NCI-H2171 (cell line): ENCODE data around the gene PELI2.

ENCODE experiments used
- DNase-seq: peaks from one replicate; lab custom pipeline; 2025; lab: John Stamatoyannopoulos, UW

Gene PELI2

GRCh38 chr14:56244138-56244789, 126.1 kb downstream of the PELI2 start:
- DNase-seq, result no peak

- DNase-seq, result no peak
Observed at GRCh38 chr14:56247495-56248200, 129.4 kb downstream of the PELI2 start.

DNA sequence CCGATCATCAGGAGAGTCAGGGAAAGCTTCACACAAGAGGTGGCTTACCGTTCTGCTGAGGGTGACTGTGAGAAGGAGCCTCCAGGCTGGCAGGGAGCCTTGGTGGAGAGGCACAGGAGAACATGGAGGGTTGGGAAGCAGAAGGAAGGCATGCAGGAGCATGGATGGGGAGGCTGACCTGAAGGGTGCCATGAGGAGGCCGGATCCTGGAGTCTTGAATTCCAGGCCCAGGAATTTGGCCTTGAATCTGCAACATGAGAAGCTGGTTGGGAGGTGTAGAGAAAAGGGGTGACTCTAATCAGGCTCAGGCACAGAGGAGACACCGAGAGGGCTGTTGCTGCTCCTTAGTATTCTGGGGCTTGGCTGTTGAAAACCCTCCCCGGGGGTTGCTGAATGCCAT, 130.2 kb downstream of the PELI2 start:
- no peak for DNase-seq

DNA sequence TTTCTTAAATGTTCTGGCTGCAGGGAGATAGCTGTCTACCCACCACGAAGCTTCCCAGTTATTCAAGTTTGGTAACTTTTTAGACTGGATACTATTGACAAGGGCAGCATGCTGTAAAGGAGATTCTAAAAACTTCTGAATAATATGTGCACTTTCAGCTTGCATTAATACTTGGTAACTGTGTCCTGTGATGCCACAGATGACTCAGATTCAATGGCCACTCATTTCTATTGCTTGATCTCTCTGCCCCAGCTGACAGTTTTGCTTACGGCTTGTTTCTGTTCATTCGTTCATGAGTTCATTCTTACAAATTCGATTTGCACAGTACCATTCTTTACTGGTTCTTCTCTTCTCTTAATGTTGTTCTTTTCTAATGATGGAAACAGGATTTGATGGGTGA, 142.8 kb downstream of the PELI2 start:
- DNase-seq, result no peak

DNA sequence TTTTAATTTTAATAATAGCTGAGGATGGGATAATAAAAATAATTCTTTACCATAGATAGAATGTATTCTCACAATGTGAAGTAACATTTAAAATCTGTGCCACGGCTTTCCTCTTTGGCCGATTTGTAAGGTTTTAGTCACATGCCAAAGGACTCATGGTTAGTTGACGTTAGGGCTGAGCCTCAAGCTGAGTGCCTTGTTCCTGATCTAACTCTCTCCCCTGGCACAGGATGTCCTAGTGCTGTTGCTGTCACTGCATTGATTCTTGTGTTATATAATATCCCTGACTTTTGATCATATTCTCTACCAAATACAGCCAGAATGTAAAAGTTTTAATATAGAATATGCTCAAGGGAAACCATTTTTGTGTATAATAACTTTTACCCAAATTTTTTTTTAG, 144.3 kb downstream of the PELI2 start:
- no peak for DNase-seq

DNA sequence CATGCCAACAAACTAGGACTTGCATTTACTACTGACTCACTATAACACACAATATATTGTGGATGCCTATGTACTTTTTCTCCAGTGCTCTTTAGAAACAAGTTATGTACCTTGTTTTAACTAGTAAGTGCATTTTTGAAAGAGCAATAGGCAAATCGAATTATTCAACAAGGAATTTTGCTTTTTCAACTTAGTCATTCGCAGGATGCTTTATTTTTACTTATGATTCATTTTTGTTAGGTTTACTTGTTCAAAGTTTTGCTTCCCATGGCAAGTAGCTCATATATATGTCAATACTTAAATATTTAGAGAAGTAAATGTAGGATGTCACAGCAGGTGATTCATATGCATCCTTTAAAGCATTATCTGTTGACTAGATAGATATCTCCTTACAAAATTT, 149.8 kb downstream of the PELI2 start:
- DNase-seq, result no peak

- no peak for DNase-seq
Observed at GRCh38 chr14:56268673-56269072, 150.5 kb downstream of the PELI2 start.

DNA sequence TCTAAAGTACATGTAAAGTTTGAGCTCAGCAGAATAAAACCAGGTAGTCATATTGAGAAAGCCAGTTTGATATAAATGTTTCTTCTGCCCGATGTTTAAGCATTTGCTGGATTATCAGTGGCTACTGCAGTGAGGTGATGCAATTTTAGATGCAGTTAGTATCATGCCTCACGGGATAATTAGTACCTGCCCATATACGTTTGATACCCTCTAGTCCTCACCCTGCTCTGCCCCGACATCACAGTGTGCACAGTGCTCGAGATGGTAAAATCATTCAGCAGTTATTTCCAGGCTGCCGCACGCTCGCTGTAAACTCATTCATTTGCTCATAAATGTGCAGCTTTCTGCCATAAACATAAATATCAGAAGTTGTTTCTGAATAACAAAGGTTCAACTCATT, 152.7 kb downstream of the PELI2 start:
- DNase-seq, result no peak

- no peak for DNase-seq
Observed at GRCh38 chr14:56271970-56272369, 153.8 kb downstream of the PELI2 start.

DNA sequence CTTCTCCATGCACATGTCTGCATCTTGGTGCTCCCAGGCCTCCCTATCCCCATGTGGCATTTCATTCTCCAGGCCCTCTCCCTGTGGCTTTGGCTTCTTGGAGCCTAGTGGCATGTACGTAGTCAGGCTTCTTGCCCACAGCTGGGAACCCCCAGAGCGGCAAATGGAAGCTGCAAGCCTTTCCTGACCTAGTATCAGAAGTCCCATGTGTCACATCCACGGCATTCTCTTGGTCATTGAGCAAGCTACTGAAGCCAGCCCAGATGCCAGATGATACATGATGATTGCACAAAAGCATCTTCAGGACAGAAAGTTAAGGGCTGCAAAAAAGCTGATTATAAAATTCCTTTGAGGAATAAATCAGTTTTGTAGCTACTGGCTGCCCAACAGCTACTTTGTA, 154.9 kb downstream of the PELI2 start:
- no peak for DNase-seq

DNA sequence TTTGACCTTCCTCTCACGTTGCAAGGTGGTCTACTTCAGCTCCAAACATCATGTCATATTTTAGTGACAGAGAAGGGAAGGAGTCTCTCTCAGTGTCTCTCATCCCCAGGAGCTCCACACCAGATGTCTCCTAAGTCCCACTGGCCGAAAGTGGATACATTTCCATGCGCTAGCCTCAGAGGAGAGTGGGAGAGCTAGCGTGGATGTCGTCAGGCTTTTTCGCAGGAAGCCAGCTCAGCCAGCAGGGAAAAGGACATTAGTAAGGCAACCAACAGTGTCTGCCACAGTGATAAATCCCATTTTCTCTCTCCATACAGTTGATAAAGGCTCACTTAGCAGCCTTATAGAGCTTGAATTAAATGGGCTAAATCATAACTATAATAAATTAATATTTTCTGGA, 155.7 kb downstream of the PELI2 start:
- no peak for DNase-seq

DNA sequence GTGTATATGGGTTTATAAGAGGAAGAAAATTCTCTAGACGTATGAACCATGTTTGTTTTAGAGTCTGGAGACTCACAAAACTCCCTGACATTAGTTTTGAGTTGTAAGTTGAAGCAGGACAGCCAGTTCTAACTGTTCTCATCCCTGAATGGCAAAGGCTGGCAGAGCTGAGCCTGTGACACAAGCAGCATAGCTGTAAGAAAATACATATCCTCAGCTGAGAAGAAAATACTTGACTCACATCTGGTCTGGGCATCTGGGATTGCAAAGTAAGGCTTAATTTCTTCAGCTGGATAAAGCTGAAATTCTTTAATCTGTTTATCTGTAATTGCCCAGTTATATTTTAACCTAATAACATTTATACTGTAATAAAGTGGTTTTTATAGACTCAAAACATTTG, 156.3 kb downstream of the PELI2 start:
- DNase-seq, result no peak

GRCh38 chr14:56276108-56276507, 157.9 kb downstream of the PELI2 start:
- no peak for DNase-seq

- no peak for DNase-seq
Observed at GRCh38 chr14:56278383-56278782, 160.2 kb downstream of the PELI2 start.

GRCh38 chr14:56280843-56281242, 162.6 kb downstream of the PELI2 start:
- DNase-seq, result no peak

- no peak for DNase-seq
Observed at GRCh38 chr14:56282179-56282578, 164.0 kb downstream of the PELI2 start.

- no peak for DNase-seq
Observed at GRCh38 chr14:56284641-56285040, 166.4 kb downstream of the PELI2 start.

DNA sequence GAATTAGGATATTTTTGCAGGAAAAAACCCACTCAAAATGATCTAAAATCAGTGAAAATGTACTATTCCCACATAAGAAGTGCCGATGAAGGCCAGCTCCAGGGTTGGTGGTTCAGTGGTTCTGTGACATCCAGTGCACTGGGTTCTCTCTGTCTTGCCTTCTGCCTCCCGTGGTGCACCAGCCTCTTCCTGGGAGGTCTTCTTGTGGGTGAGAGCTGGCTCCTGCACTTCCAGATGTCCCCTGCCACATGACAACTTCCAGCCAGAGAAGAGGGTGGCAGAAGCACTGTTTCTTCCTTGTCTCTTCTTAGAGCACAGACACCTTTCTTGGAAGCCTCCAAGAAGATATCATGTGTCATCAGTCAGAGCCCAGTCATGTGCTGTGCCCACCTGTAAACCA, 170.9 kb downstream of the PELI2 start:
- DNase-seq, result no peak

- DNase-seq, result no peak
Observed at GRCh38 chr14:56290195-56290594, 172.0 kb downstream of the PELI2 start.

- DNase-seq, result no peak
Observed at GRCh38 chr14:56292970-56293369, 174.8 kb downstream of the PELI2 start.

- no peak for DNase-seq
Observed at GRCh38 chr14:56293506-56293905, 175.3 kb downstream of the PELI2 start.

DNA sequence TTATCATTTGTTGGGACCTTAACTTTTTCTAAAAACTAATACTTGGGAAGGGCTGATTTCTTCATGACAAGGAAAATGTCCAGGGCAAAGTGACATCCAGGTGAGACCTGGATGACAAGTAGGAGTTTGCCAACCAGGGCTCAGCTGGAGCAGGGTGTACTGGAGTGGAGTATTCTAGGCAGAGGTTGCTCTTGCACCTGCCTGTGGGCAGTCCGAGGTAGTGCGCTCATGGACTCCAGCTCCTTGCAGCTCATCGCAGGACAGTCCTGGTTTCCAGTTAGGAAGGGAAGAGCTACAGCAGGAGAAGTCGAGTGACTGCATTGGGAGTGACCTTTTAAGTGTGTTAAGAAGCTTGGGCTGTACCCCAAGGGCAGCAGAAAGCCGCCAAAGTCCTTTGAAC, 175.9 kb downstream of the PELI2 start:
- DNase-seq, result no peak

GRCh38 chr14:56295743-56296142, 177.5 kb downstream of the PELI2 start:
- DNase-seq, result no peak

DNA sequence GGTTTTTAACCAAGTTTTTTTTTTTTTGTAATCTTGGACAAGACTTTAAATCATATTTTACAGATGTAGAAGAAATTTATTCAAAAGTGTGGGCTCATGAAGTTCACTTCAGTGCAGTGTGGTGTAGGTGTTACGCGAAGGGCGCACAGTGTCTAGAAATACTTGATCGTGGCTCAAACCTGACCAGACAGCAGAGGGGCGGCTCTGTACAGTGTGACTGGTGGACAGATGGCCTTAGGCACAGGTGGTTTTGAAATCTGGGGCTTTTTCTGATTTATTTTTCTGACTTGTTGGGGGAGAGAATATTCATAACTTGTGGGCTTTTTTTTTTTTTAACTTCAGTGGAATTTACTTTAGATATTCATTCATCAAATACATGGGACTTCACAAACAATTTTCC, 179.2 kb downstream of the PELI2 start:
- DNase-seq, result no peak
